ENCODE results near the gene ASPHD2. TPM values are rescaled to one million over a fixed set of nuclear protein-coding genes. Genes with fewer than 3 reads are reported as not detected.
"Not testable (repeated sequence)": the region's sequence is repeated elsewhere in the genome, so short reads cannot be mapped to it uniquely, and the experiment has no call there.

Gene ASPHD2
- total RNA-seq (2014; rRNA removed; shearing (Covaris generic)): 4.0 and 4.5 TPM in 2 replicates

GRCh38 chr22:26428515-26429457, at the start of gene ASPHD2:
TSS of gene ASPHD2 (plus strand) at chr22:26429260. CDS start at chr22:26433616, 4,356 bp downstream.
- DNase-seq (ENCODE audit: low spot score): peak; percentile 50

GRCh38 chr22:26380072-26380830, 48.8 kb upstream of the ASPHD2 start:
- no peak for DNase-seq (ENCODE audit: low spot score)

- no peak for DNase-seq (ENCODE audit: low spot score)
These were observed 46.3 kb upstream of the ASPHD2 start for GRCh38 chr22:26382782-26383181.

- no peak for DNase-seq (ENCODE audit: low spot score)
These were observed 45.0 kb upstream of the ASPHD2 start for GRCh38 chr22:26383968-26384556.

GRCh38 chr22:26385164-26385563, 43.9 kb upstream of the ASPHD2 start:
- no peak for DNase-seq (ENCODE audit: low spot score)

GRCh38 chr22:26389125-26389524, 39.9 kb upstream of the ASPHD2 start:
- no peak for DNase-seq (ENCODE audit: low spot score)

GRCh38 chr22:26391091-26391490, 38.0 kb upstream of the ASPHD2 start:
- DNase-seq (ENCODE audit: low spot score): no peak

- DNase-seq (ENCODE audit: low spot score): no peak
These were observed 37.4 kb upstream of the ASPHD2 start for GRCh38 chr22:26391623-26392022.

- DNase-seq (ENCODE audit: low spot score): no peak
These were observed 35.1 kb upstream of the ASPHD2 start for GRCh38 chr22:26393929-26394328.

GRCh38 chr22:26394777-26395176, 34.3 kb upstream of the ASPHD2 start:
- no peak for DNase-seq (ENCODE audit: low spot score)

- no peak for DNase-seq (ENCODE audit: low spot score)
These were observed 33.1 kb upstream of the ASPHD2 start for GRCh38 chr22:26395926-26396325.

- DNase-seq (ENCODE audit: low spot score): peak; percentile 55
These were observed 30.3 kb upstream of the ASPHD2 start for GRCh38 chr22:26398741-26399153.

- DNase-seq (ENCODE audit: low spot score): no peak
These were observed 29.8 kb upstream of the ASPHD2 start for GRCh38 chr22:26399289-26399688.

GRCh38 chr22:26401726-26402125, 27.3 kb upstream of the ASPHD2 start:
- no peak for DNase-seq (ENCODE audit: low spot score)

GRCh38 chr22:26404851-26405421, 24.1 kb upstream of the ASPHD2 start:
- DNase-seq (ENCODE audit: low spot score): no peak

GRCh38 chr22:26406118-26406517, 22.9 kb upstream of the ASPHD2 start:
- DNase-seq (ENCODE audit: low spot score): peak; percentile 40

- DNase-seq (ENCODE audit: low spot score): not testable (repeated sequence)
These were observed 20.4 kb upstream of the ASPHD2 start for GRCh38 chr22:26408562-26409220.

- no peak for DNase-seq (ENCODE audit: low spot score)
These were observed 19.2 kb upstream of the ASPHD2 start for GRCh38 chr22:26409719-26410335.

- DNase-seq (ENCODE audit: low spot score): no peak
These were observed 18.7 kb upstream of the ASPHD2 start for GRCh38 chr22:26410386-26410785.

- DNase-seq (ENCODE audit: low spot score): no peak
These were observed 14.7 kb upstream of the ASPHD2 start for GRCh38 chr22:26414347-26414746.

GRCh38 chr22:26416256-26416655, 12.8 kb upstream of the ASPHD2 start:
- no peak for DNase-seq (ENCODE audit: low spot score)
